T-helper 1 cell (primary cell): ENCODE measurements around the gene VILL.
"Not testable (repeated sequence)": the region's sequence is repeated elsewhere in the genome, so short reads cannot be mapped to it uniquely, and the experiment has no call there.

Experiments
- DNase-seq, 5 donors: peaks; one replicate each; pipeline ENCODE4 v3.0.0-alpha.2; 2012 to 2020

The VILL gene

DNA sequence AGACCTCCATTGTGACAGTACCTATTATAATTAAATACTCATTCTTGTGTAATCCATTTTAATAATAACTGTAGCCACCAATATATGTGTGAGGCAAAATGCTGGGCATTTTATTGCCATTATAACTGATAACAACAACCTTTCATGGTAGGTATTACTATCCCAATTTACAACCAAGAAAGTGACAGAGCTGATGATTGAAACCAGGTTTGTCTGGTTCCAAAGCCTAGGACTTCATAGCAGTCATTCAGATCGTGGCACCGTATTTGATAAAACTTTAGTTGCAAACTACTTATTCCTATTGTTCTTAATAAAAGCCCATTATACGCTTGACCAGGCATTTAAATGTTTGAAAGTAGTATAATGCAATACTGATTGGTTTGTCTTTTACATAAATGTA lies 26.4 kb upstream of the VILL start:
- DNase-seq: no peak

DNA sequence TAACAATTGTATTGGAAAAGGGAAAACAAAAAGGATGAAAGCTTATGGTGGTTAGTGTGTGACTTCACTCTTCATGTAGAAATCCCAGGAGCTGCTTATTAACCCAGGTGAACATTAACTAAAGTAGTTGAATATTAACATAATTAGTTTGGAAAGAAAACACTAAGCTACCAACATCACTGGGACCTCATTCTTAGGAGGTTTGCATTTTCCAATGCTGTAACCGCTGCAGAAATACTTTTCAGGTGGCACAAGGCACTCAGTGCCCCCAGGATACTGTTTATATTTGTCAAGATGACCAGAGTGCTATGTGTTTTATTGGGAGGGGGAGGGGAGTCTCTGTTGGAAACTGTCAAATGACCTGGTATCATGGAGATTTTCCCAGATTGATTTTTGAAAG lies 25.9 kb upstream of the VILL start:
- no peak for DNase-seq

DNA sequence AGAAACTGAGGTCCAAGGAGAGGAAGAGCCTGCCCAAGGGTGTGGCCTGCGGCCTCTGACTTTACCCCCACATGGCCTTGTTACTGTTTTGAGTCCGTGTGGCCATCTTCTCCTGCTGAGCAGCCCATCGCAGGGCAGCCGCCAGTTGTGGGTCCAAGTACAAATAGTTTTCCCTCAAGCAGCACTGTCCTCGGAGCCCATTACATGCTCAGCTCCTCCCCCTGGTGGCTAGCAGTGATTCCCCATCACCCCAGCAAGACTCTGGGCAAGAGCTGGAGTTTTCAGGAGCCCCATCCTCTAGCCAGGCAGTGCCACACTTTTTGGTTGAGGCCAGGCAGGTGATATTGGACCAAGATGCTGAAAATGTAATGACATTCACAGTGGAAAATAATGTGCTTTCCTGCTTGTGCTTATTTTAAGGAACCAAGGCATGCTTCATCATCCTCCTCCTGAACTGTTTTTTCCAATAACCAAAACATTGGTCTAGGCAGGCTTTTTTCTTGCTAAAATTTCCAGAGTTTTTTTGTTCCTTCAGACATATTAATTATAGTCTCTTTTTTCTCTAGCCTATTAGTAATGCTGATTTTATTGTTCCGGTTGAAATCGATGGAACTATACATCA lies 23.2 kb upstream of the VILL start:
- DNase-seq: peak in 4 of 5 donors; percentile 31 to 57 (median 40)

DNA sequence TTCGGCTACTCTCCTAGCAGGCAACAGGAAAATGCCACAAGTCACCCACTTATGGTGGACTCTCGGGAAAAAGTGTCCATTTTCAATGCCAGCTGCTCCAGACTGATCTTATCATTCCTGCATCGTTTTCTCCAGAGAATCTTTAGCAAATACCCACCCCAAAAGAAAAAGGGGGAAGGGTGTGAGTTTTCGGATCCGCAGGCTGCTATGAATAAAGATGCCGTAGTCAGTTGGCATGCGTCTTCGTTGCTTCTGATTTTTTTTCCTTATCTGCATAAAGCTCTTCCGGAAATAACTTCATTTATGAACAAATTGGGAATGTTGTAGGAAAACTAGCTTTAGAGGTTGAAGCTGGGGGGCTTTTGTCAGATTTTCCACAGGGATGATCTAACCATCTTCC lies 22.4 kb upstream of the VILL start:
- DNase-seq: no peak

DNA sequence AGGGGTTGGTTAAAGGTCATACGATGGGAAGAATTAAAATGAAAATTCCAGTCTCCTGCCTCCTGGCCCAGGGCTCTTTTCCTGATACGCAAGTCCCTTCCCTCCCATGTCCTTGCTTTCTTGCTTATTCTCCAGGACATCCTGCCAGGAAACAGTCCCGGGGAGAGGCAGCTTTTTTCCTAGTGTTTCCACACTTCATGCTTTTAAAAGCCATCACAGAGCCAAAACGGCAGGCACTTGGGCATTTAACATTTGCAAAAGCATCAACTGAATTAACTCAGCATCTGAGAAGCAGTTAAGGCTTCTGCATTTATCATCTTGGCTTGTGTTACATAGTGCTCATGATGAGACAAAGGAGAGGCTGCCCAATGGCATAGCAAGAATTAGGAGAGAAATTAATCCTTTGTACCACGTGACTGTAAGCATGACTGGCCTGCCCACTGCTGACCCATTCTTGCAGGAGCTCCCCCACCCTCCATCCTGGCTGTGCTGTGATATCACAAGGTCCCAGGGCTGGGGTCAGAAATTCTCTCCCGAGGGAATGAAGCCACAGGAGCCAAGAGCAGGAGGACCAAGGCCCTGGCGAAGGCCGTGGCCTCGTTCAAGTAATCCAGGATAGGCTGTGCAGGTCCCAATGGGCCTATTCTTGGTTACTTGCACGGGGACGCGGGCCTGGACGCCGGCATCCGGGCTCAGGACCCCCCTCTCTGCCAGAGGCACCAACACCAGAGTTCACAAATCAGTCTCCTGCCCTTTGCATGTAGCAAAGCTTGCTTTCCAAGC lies 21.6 kb upstream of the VILL start:
- no peak for DNase-seq

DNA sequence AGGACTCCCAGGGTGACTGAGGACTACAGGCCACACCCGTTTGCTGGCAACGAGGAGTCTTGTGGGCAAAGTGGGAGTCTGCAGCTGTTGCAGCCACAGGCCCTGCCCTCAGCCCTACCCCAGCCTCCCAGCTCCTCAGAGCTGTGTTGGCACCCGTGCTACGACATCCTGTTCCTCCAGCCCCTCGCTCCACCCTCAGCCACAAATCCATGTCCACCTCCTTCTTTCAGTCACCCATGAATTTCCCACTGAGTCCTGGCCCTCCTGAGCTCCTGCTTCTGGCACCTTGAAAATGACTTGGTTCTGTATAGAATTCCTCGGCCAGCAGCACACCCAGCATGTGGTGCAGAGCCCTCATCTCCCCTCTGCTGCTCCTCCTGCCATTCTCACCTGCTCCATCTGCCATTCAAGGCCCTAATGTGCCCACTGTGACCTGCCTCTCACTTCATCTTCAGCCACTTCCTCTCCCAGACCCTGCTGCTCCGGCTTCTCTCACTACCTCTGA lies 20.9 kb upstream of the VILL start:
- no peak for DNase-seq

DNA sequence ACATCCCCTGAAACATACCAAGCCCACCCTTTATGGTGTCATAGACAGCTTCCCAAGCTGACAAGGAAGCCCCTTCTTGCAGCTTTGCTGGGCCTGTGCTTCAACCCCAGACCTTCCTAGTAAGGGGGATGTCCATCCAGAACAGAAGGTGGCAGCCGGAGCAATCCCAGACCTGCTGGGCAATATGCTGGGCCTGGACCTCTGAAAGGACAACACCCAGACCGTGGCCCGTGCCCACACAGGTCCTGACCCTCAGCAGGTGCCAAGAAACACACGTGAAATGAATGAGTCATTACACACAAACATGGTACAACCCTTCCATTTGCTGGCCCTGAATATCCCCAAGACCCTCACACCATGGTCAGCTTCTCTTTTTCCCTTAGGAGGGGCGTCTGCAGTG lies 19.8 kb upstream of the VILL start:
- DNase-seq: no peak

DNA sequence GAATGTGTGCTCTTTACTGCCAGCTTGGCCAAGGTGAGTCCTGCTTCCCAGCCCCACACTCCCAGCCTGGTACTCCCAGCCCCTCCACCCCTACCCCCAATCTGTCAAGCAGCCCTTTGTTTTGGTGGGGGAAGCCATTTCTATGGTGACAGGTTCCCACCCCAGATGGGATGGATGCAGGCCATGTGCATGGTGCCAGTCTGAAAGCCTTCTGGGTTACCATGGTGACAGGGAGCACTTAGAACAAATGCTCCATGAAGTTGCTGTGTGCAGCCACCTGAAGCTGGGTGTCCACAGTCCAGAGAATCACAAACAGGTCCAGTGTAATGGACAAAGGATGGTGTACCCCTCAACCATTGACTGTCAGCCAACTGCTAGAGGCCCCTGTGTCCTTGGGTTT lies 19.1 kb upstream of the VILL start:
- no peak for DNase-seq

DNA sequence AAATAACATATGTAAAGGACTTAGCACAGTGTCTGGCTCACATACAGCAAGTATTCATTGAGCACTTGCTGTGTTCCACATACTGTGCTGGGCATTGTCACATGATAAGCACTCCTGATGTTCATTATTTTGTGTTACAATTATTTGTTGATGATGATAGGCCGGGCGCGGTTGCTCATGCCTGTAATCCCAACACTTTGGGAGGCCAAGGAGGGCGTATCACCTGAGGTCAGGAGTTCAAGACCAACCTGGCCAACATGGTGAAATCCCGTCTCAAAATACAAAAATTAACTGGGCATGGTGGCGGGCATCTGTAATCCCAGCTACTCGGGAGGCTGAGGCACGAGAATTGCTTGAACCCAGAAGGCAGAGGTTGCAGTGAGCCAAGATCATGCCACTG lies 18.5 kb upstream of the VILL start:
- not testable (repeated sequence) for DNase-seq

DNA sequence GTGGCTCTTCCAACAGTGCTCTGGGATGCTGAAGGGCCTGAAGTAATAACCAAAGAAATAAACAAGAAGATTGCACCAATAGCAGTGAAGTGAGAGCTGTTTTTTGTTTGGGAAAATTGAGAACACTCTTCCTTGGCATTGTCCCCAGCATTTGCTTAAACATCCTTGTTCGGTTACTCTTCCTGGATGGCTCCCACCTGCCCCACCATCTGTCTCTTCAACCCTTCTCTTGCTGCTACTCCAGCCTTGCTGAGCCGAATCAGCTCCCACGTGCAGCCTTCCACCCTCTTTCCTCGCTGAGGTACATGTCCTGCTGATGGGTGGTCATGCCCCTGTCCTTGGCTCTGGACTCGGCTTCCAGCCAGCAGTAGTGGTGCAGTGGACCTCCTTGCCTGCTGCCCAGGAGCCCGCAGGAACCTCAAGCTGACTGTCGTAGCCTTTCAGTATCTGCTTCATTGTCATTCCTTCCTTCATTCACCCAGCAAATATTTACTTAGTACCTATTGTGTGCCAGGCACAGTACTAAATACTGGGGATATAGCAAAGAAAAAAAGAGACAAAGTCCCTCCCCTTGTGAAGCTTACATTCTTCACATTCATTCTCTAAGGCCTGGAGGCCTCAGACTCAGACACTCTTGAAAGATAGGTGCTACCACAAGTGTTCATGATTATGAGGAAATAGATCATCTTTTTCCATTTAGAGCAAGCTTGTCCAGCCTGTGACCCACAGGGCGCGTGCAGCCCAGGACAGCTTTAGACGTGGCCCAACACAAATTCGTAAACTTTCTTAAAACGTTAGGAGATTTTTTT lies 17.1 kb upstream of the VILL start:
- DNase-seq: no peak

DNA sequence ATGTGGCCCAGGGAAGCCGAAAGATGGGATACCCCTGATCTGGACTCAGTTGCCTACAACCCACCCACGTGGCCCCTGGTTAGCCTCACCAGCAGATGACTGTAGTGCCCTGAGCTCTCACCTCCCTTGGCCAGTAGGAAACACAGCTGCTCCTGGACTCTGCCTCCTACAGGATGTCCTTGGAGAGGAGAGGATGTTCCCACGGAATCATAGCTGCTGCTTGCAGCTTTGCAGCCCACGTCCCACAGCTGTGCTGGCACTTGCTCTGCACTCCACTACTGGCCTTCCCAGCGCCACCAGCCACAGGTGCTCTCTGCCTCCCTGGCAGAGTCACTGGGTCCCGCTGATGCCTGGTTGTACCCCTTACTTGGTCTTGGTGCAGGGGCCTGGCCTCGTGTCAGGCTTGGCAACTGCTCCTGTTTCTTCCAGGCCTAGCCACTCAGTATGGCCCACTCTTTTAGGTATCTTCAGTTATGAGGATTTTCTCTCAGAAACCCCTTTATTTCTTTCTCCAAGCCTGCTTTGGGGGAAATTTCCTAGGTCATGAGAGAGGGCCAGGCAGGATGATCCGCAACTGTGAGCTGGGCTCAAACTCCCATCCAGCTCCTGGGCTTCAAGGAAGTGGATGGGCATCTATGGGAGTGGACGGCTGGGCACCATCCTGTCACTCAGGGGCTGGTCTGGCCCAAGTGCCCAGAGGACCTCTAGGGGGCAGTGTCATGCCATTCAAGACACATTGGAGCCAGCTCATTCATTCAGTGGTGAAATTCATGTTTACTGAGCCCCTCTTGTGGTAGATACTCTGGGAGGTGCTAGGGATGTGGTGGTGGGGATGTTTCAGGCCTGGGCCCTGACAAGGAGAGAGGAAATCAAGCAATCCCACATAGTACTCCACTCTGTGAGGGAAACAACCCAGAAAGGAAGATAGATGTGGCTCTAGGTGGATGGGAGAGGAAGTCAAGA lies 16.2 kb upstream of the VILL start:
- DNase-seq: peak; percentile 29 to 66 (median 57)

DNA sequence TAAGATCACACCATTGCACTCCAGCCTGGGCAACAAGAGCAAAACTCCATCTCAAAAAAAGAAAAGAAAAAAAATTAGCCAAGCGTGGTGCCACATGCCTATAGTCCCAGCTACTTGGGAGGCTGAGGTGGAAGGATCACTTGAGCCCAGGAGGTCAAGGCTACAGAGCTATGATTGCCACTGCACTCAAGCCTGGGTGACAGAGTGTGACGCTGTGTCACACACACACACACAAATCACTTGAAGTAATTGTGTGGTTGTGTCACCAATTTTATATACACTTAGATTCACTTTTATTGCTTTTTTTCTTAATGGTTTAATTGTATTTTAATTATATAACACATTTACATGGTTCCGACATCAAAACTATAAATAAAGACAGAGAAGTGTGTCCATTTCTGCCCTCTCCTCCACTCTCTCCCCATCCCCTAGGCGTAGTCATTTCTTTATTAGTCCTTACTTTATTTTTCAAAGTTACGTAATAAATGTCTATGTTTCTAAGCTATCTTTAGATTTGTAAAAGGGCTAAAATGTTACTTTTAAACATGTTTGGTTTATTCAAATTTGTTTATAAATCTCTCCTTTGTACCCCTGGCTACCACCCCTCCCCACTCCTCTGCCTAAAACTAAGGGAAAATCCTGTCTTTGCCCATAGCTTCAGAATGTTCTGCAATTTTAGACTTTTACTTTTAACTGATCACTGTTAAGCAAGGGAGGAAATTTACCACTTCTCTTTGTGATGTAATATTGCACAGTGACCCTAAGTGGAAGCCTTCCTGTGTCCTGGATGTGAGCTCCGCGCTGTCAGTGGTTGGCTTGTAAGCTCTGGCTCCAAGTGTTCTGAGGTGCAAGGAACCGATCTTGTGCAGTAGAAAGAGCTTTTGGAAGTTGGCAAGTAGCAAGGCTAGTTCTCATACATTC lies 10.8 kb upstream of the VILL start:
- no peak for DNase-seq

DNA sequence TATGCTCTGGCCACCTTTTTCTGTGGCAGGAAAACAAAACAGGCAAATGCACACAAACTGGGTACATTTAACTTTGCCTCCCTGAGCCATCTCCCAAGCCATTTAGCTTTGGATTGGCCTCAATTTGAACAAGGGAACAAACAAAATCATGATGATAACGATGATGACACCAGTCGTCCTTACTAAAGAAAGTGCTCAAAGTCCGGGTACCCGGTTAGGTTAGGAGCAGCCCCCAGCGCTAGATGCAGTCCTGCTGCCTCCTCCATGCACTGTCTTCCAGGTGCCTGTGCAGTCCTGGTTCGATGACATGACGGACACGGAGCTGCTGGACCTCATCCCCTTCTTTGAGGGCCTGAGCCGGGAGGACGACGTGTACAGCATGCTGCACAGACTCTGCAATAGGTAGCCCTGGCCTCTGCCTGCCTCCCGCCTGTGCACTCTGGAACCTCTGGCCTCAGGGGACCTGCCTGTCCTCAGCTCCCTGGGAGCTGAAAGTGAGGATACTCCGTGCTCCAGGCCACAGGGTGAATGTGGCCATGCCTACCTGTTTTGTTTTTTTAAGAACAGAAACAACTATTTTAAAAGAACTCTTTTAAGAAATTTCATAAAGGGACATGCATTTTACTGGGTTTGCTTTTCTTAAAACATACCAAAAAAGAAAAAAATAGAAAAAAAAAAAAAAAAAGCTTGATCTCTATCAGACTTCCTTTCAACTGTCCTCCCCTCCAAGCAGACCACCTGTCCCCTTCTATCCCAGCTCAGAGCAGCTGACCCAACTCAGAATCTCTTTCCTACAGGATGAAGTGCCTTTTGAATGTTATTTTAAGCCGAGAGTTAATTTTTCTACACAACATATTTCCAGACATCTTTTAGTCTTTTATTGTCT lies 9.9 kb upstream of the VILL start:
- DNase-seq: no peak

DNA sequence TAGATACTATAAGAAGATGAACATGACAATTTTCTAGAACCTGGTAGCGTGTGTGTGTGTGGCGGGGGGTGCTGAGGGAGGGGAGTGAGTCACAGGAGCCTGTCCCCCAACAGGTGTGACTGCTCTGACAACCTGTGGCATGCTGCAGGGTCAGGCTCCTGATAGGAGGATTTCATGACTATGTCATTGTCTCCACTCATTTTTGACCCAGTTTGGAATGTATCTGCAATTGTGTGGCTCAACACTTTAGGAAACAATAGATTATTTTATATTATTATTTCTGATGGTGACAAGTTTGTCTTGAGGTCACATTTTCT lies 9.3 kb upstream of the VILL start:
- DNase-seq: no peak

DNA sequence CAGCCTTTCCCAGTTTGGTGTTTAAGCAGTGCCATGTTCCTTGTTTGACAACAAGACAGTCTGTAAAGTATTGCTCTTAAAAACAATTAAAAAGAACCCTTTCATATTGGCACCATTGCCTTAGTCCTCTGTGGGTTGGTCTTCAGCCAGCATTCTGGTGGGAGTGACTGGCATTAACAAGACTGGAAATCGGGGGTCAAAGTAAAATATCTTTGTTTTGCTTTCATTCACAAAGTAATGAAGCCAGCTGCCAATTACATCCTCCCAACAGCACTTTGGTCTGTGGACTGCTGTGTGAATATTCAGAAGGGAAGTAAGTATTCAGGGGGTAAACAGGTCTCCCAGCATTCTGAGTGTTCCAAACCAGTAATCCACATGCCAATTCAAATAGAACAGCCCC lies 8.3 kb upstream of the VILL start:
- DNase-seq: no peak

DNA sequence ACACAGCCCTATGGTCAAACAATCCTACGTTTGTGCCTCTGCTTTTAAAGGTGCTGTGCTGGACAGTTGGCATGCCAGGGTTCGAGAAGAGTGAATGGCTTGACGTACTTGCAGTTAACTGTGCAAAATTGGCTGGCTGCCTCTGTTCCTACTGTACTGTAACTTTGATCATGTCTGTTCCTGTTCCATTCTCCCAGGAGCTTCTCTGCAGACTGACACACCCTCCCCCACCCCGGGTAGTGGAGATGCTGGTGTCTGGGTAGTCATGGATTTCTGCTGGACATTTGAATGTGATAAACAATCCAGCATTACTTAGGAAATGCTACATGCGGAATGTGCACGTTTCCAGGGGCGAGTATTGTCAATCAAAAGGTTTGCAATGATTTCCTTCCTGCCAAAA lies 6.5 kb upstream of the VILL start:
- no peak for DNase-seq

DNA sequence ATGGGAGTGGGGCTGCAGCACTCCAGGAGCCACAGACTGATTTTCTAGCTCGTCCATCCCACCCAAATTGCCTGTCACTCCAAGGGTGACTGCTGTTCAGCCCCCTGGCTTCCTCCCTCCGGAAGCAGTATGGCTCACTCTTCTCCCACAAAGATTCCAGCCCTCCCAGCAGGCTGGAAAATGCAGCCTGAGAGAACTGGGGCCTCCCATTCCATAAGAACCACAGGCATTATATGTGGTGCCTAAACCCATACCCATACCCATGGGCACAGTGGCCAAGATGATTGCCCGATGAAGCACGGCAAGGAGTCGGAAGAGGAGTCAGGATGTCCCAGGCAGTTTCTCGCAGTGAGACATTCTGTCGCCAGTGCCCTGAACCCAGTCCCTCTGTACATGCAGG lies 6.0 kb upstream of the VILL start:
- no peak for DNase-seq

DNA sequence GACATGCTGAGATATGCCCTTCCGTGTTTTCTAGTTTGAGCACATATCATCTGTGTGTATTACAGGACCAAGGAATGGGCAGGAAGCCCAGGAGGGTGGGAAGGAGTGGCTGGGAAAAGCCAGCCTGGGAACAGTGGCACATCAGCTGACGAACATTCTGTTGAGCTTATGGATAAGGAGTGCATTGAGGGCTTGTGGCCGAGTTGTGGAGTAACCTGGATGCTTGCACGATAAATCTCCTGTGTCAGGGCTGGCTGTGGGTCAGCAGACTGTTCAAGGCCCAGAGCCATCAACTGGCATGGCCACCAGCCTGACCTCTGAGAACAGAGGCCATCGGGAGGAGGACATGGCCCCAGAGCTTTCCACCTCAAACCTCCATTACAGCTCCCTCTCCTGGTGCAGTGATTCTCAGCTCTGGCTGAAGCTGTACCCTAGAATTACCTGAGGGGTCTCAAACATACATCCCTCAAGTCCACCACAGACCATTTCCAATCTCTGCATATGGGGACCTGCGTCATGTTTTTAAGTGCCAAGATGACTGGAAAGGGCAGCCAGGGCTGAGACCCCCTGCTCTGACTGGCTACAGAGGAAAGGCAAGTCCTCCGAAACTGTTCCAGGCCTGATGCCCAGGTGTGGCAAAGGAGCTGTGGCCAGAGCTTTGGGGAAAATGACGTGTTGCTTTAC lies 4.8 kb upstream of the VILL start:
- DNase-seq: no peak

DNA sequence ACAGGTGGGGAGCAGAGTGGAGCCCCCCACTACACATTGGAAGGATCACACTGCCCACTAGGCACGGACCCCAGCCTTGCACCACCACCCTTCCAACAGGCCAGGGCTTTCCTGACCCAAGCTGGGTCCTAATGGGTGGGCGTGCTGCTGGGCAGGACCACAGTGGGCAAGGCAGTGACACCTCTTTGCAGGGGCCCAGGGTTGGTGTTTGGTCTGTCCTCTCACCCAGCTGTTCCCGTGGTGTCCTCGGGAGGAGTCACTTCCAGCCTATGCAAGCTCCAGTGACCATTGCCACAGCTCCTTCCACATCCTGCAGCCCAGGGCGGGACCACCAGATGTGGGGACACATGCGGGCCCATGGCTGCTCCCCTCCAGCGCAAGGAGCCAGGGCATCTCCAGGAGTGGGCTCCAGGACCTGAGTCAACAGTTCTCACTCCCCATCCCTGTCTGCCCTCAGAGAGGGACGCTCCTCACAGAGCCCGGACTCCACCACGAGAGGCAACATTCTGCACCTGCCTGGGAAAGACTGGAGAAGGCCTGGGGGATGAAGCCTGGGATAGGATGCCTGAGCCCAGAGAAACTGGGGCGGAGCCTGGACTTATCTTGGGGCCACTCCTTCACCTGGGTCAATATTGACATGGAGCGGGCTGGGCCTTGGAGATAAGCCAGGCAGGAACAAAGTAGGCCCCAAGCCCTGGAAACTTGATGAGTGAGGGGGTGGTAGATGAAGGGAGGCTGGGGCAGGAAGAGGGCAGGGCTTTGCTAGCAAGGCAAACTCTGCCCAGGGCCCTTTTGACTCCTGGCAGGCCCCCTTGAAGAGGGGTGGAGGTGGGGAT lies 3.9 kb upstream of the VILL start:
- DNase-seq: no peak
